Breast epithelium (tissue), 4 donors: ENCODE results near the gene DAPK2. TPM values are rescaled to one million over a fixed set of nuclear protein-coding genes. Genes with fewer than 3 reads are reported as not detected.

Source experiments
- DNase-seq, 2 donors: peaks; one replicate each; pipeline ENCODE4 v3.0.0-alpha.2; 2019; ENCODE audit warnings: low spot score in 2 of 2
- H3K27ac ChIP-seq, 2 donors: fragments of 200-600 bp; sonication (generic) in 1 of 2; one replicate each; pipeline ENCODE4 v1.5.1; 2016 to 2019; ENCODE audit warnings: mild to moderate bottlenecking in 1 of 2
- H3K27me3 ChIP-seq, 2 donors: fragments of 200-600 bp; sonication (generic) in 1 of 2; one replicate each; pipeline versions ENCODE4 v1.5.1 to v1.6.0; 2017 to 2019; ENCODE audit warnings: control low read depth in 1 of 2, mild to moderate bottlenecking in 1 of 2
- H3K36me3 ChIP-seq: fragments of 200-600 bp; one replicate; pipeline ENCODE4 v1.5.1; 2019
- H3K4me1 ChIP-seq, 2 donors: fragments of 200-600 bp; sonication (generic); one replicate each; pipeline ENCODE4 v1.5.1; 2016 to 2019; ENCODE audit warnings: control low read depth in 1 of 2
- H3K4me3 ChIP-seq, 3 donors: fragments of 200-600 bp; sonication (generic); 1 replicate in 2 of 3; 2 replicates in 1 of 3; pipeline ENCODE4 v1.5.1; 2016 to 2019; ENCODE audit warnings: mild to moderate bottlenecking in 3 of 3, moderate library complexity in 2 of 3
- H3K9me3 ChIP-seq, 2 donors: fragments of 200-600 bp; sonication (generic) in 1 of 2; one replicate each; pipeline ENCODE4 v1.5.1; 2016 to 2019; ENCODE audit warnings: control low read depth in 1 of 2
- POLR2A ChIP-seq: fragments of 450-650 bp; IDR thresholded peaks from one replicate; pipeline ENCODE4 v1.6.1; 2016; ENCODE audit warnings: antibody characterized with exemption, mild to moderate bottlenecking, moderate library complexity
- POLR2AphosphoS5 ChIP-seq, 3 donors: sonication (generic); formaldehyde crosslinking; IDR thresholded peaks; one replicate each; pipeline ENCODE4 v1.6.1; 2017; ENCODE audit warnings: antibody characterized with exemption in 3 of 3
- intact Hi-C: fragments of 100-400 bp; cut with DNase I; formaldehyde crosslinking; loops from one replicate; pipeline ENCODE4 v1.15.1; 2023; ENCODE audit warnings: low total_unique reads
- total RNA-seq, 3 donors: library from RNA; depleted of rRNA; stranded (reverse); fragments of >200 nt; gene quantifications; one replicate each; pipeline ENCODE4 v1.1.0, GENCODE V29; 2016
- TF ChIP-seq, protein P1 (sequence below), 3 donors: fragments of 450-650 bp; IDR thresholded peaks; one replicate each; pipeline ENCODE4 v1.5.1; 2016 to 2017; ENCODE audit warnings: antibody characterized with exemption in 3 of 3, mild to moderate bottlenecking in 3 of 3, moderate library complexity in 3 of 3

DAPK2 gene
- total RNA-seq, 3 donors from 2014 or later: 23.6 to 37.3 (median 29.6) TPM

DNA sequence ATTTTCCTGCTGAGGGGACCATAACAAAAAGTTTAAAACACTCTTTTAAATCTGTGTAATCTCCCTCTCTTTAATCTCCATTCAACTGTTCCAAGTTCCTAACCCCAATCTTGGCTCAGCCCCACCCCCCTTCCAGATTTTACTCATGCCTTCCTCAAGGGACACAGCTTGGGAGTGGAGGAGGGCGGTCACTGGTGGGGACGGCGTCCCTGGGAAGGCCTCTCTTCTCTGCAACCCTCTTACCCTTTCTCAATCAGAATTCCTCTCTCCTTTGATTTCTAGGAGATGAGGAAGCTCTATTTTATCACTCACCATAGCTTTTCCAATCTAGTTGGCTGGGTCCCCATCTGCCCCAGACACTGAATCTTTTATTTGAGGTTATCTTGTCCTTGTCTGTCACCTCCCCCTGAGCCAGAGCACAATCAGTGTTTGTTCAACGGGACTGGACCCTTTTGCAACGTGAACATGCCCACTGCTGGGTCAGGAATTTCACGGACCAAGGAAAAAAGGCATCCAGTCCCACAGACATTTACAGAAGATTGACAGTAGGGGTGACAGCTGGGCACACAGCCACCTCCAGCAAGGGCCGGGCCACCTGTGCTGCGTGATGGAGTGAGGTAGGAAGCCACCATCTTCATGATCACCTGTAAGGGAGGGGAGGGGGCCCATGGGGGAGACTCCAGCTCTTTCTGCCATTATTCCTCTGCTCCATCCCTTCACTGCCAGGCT, 128.5 kb downstream of the DAPK2 start:
- Histone ChIP-seq H3K9me3 (no peaks in the 10 kb centered on the region), H3K27ac (peak overlapping the region in 1 of 2 donors; percentile 46), H3K4me1 (no peaks in the 10 kb centered on the region), H3K36me3 (no peaks in the 10 kb centered on the region), H3K27me3 (no peaks in the 10 kb centered on the region), H3K4me3 (no peak overlapping the region)
- intact Hi-C loops: no loop called here
- TF ChIP-seq, protein P1, sequence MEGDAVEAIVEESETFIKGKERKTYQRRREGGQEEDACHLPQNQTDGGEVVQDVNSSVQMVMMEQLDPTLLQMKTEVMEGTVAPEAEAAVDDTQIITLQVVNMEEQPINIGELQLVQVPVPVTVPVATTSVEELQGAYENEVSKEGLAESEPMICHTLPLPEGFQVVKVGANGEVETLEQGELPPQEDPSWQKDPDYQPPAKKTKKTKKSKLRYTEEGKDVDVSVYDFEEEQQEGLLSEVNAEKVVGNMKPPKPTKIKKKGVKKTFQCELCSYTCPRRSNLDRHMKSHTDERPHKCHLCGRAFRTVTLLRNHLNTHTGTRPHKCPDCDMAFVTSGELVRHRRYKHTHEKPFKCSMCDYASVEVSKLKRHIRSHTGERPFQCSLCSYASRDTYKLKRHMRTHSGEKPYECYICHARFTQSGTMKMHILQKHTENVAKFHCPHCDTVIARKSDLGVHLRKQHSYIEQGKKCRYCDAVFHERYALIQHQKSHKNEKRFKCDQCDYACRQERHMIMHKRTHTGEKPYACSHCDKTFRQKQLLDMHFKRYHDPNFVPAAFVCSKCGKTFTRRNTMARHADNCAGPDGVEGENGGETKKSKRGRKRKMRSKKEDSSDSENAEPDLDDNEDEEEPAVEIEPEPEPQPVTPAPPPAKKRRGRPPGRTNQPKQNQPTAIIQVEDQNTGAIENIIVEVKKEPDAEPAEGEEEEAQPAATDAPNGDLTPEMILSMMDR (IDR thresholded peaks at IDR 0.05): no peak
- TF ChIP-seq POLR2A (no peak), POLR2AphosphoS5 (IDR thresholded peaks at IDR 0.05) (no peak)
- no peak for DNase-seq

DNA sequence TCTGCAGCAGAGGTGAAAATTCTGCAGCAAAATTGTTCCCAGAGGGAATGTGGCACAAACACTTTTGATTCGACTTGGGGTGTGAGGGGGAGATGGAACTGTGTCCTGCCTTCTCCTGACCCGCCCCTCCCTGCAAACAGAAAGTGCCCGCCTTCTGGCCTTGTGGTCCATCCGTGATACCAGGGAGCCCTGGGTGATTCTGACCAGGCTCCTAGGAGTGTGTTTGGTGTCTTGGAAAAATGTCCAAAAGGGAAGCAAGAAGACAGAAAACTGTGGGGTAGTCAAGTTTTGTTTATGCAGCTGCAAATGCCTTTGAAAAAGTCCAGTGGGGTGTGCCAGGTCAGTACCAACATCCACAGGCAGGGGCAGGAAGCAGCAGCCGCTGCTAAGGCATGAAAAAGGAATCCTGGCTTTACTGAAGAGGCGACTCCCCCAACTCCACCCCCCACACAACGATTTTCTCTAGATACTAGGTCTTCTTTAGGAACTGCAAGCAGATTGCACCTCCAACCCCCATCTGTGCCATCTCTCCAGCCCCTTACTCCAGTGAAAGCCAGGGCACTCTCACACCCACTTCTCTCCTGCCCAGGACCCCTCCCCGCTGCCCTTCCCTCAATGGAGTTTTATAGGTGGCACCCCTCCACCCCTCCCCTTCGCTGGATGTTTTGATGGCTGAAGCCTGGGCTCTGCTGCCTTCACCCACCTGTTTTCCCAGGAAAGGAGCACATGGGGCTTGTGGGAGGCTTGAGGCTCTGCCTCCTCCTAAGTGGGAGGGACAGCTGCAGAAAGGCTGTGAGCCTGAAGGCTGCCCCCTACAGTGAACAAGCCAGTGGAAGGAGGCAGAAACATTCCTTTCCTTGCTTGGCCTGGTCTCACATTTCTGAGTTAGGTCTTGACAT, 130.2 kb downstream of the DAPK2 start:
- Histone ChIP-seq H3K27ac (peak overlapping the region; percentile 42 to 71), H3K9me3 (no peaks in the 10 kb centered on the region), H3K27me3 (no peaks in the 10 kb centered on the region), H3K4me1 (no peaks in the 10 kb centered on the region), H3K36me3 (no peaks in the 10 kb centered on the region), H3K4me3 (no peak overlapping the region)
- intact Hi-C loops: no loop called here
- TF ChIP-seq, protein P1 (IDR thresholded peaks at IDR 0.05): peak in 2 of 3 donors; percentile 25 to 35
- TF ChIP-seq POLR2A (no peak), POLR2AphosphoS5 (IDR thresholded peaks at IDR 0.05) (no peak)
- DNase-seq: no peak

DNA sequence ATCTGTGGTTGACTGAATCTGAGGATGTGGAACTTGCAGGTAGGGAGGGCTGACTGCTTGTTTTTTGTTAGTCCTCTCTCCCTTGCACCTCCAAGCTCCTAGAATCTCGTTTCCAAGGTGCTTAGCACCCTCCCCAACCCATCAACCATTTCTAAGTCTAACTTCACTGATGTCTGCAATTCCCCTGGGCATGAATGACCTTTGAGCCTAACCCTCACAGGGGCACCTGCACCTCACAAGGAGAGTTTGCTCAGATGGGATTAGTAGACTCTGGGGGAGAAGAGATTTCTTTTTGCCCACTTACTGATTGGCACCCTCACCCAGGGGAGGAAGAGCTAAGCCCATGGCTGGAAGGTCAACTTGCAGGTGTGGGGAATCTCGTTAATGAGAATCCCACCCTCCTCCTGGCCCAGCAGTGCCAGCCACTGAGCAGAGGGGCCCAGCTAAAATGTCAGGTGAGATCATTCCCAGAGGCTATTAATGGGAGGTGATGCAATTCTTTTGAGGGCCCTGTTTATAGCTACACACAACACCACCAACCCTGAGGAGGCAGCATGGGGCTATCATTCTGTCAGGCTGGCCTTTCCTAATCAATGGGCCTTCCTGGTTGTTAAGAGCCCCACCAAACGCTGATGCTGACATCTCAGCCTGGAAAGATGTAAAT, 130.9 kb downstream of the DAPK2 start:
- intact Hi-C loops: no loop called here
- no peak for DNase-seq

DNA sequence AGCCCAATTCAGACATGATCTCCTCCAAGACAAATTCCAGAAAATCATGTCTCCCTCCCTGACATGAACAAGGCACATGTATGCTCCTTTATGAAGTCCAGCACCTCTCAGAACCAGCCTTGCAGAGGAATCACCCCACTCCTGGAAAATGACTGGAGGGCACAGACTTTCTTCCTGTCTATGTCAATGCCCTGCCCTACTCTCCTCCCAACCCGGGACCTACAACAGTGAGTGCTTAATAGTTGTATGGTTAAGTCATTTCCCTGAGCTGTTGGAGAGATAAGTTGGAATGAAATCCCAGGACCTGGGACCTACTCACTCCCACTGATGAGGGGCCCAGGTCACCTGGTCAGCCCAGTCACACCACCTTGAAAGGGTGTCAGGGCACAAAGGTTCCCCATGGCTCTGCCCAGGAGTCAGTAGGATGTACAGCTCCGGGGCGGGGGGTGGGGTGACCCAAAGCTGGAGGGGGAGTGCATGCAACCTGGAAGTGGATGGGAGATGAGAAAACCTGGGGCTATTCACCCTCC, 132.4 kb downstream of the DAPK2 start:
- TF ChIP-seq POLR2AphosphoS5 (IDR thresholded peaks at IDR 0.05) (no peak), POLR2A (no peak)
- TF ChIP-seq, protein P1 (IDR thresholded peaks at IDR 0.05): no peak
- Histone ChIP-seq H3K27ac (no peak overlapping the region), H3K4me3 (no peak overlapping the region), H3K9me3 (no peaks in the 10 kb centered on the region), H3K4me1 (peaks cover 0 to 10% of the 10 kb centered on the region in 2 donors), H3K36me3 (no peaks in the 10 kb centered on the region), H3K27me3 (no peaks in the 10 kb centered on the region)
- intact Hi-C loops: no loop called here
- DNase-seq: no peak

More for the DNA sequence above, 130.9 kb downstream of the DAPK2 start:
- peak overlapping the region in 1 of 2 donors; percentile 71 for H3K27ac ChIP-seq
- H3K36me3 ChIP-seq: no peaks in the 10 kb centered on the region
- TF ChIP-seq POLR2AphosphoS5 (IDR thresholded peaks at IDR 0.05) (no peak), POLR2A (no peak)
- TF ChIP-seq, protein P1 (IDR thresholded peaks at IDR 0.05): no peak
- H3K27me3 ChIP-seq: no peaks in the 10 kb centered on the region
- H3K9me3 ChIP-seq: no peaks in the 10 kb centered on the region
- H3K4me1 ChIP-seq: peaks cover 0 to under 1% of the 10 kb centered on the region in 2 donors
- no peak overlapping the region for H3K4me3 ChIP-seq
